KMS-11 (cell line): ENCODE measurements around the gene ABCC11.

Experiments
- H2AFZ ChIP-seq: fragments of 200-600 bp; sonication (generic); 2 replicates; pipeline ENCODE4 v1.6.1; 2016; ENCODE audit warnings: antibody characterized with exemption, mixed run types, low read depth
- H3K27ac ChIP-seq: fragments of 200-600 bp; sonication (generic); 2 replicates; pipeline ENCODE4 v1.6.1; 2016; ENCODE audit warnings: mild to moderate bottlenecking, mixed run types
- H3K27me3 ChIP-seq: fragments of 200-600 bp; sonication (generic); 2 replicates; pipeline ENCODE4 v1.6.1; 2017; ENCODE audit warnings: mild to moderate bottlenecking, low read depth, mixed run types, moderate library complexity; ENCODE audit not compliant: insufficient read depth
- H3K36me3 ChIP-seq: fragments of 200-600 bp; sonication (generic); 2 replicates; pipeline ENCODE4 v1.6.1; 2017; ENCODE audit warnings: mild to moderate bottlenecking, mixed run types; ENCODE audit not compliant: insufficient read depth
- H3K4me1 ChIP-seq: fragments of 200-600 bp; sonication (generic); 2 replicates; pipeline ENCODE4 v1.6.1; 2016; ENCODE audit warnings: mild to moderate bottlenecking, low read depth, mixed run types; ENCODE audit not compliant: poor library complexity, severe bottlenecking
- H3K4me2 ChIP-seq: fragments of 200-600 bp; sonication (generic); 2 replicates; pipeline ENCODE4 v1.7.0; 2016; ENCODE audit warnings: mild to moderate bottlenecking, mixed run types
- H3K4me3 ChIP-seq: fragments of 200-600 bp; sonication (generic); IDR thresholded peaks from 2 replicates; pipeline ENCODE4 v1.6.1; 2017; ENCODE audit warnings: low read depth, low read length, mixed read lengths; ENCODE audit not compliant: insufficient read depth
- H3K79me2 ChIP-seq: fragments of 200-600 bp; sonication (generic); 2 replicates; pipeline ENCODE4 v1.6.1; 2016; ENCODE audit warnings: low read depth, mixed run types; ENCODE audit not compliant: insufficient read depth
- H3K9ac ChIP-seq: fragments of 200-600 bp; sonication (generic); 2 replicates; pipeline ENCODE4 v1.6.1; 2016; ENCODE audit warnings: mild to moderate bottlenecking, mixed run types
- H4K20me1 ChIP-seq: fragments of 200-600 bp; sonication (generic); 2 replicates; pipeline ENCODE4 v1.6.1; 2016; ENCODE audit warnings: mild to moderate bottlenecking, mixed run types; ENCODE audit not compliant: insufficient read depth
- TF ChIP-seq, protein P1 (sequence below): fragments of 200-600 bp; sonication (generic); conservative IDR thresholded peaks from 2 replicates; pipeline ENCODE4 v1.6.1; 2017; ENCODE audit warnings: low read depth, mild to moderate bottlenecking, antibody characterized with exemption, low read length, moderate library complexity, mixed read lengths

The ABCC11 gene

DNA sequence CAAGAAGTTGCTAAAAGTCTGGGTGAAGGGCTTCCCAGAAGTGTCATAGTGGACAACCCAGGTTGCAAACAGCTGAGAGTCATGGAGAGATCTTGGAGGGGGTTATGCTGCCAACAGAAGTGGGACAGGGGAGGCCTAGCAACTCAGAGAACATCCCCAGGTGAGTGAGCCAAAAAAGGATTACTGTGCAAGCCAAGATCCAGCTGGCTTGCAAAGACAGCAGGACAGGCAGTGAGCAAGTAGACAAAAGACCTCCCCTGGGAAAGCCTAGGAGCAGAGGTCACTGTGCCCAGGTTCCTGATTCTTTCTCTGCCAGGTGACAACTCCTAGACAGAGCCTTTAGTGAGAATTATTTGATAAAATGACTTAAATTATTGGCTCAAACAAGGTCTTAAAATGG lies 12.7 kb downstream of the ABCC11 start:
- no peak overlapping the region for H3K9ac ChIP-seq
- TF ChIP-seq, protein P1, sequence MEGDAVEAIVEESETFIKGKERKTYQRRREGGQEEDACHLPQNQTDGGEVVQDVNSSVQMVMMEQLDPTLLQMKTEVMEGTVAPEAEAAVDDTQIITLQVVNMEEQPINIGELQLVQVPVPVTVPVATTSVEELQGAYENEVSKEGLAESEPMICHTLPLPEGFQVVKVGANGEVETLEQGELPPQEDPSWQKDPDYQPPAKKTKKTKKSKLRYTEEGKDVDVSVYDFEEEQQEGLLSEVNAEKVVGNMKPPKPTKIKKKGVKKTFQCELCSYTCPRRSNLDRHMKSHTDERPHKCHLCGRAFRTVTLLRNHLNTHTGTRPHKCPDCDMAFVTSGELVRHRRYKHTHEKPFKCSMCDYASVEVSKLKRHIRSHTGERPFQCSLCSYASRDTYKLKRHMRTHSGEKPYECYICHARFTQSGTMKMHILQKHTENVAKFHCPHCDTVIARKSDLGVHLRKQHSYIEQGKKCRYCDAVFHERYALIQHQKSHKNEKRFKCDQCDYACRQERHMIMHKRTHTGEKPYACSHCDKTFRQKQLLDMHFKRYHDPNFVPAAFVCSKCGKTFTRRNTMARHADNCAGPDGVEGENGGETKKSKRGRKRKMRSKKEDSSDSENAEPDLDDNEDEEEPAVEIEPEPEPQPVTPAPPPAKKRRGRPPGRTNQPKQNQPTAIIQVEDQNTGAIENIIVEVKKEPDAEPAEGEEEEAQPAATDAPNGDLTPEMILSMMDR = no peak
- H2AFZ ChIP-seq = no peak overlapping the region
- H3K4me3 ChIP-seq = no peak overlapping the region
- H3K36me3 ChIP-seq = no peaks in the 10 kb centered on the region
- H3K4me2 ChIP-seq = no peak overlapping the region
- no peaks in the 10 kb centered on the region for H4K20me1 ChIP-seq
- no peaks in the 10 kb centered on the region for H3K27me3 ChIP-seq
- H3K4me1 ChIP-seq = peaks cover 9% of the 10 kb centered on the region
- H3K79me2 ChIP-seq = no peaks in the 10 kb centered on the region
- no peak overlapping the region for H3K27ac ChIP-seq

GRCh38 chr16:48232493-48233040 lies 14.8 kb downstream of the ABCC11 start:
- no peaks in the 10 kb centered on the region for H3K79me2 ChIP-seq
- H3K36me3 ChIP-seq = no peaks in the 10 kb centered on the region
- H3K4me1 ChIP-seq = peaks cover 9% of the 10 kb centered on the region
- no peak overlapping the region for H3K4me3 ChIP-seq
- no peak overlapping the region for H3K27ac ChIP-seq
- H3K9ac ChIP-seq = no peak overlapping the region
- no peak overlapping the region for H3K4me2 ChIP-seq
- no peak overlapping the region for H2AFZ ChIP-seq
- H3K27me3 ChIP-seq = no peaks in the 10 kb centered on the region
- TF ChIP-seq, protein P1 = no peak
- no peaks in the 10 kb centered on the region for H4K20me1 ChIP-seq

- H3K27me3 ChIP-seq = no peaks in the 10 kb centered on the region
- no peak overlapping the region for H3K4me3 ChIP-seq
- peaks cover 9% of the 10 kb centered on the region for H3K4me1 ChIP-seq
- H3K79me2 ChIP-seq = no peaks in the 10 kb centered on the region
- H3K9ac ChIP-seq = no peak overlapping the region
- H2AFZ ChIP-seq = no peak overlapping the region
- no peaks in the 10 kb centered on the region for H3K36me3 ChIP-seq
- no peak overlapping the region for H3K4me2 ChIP-seq
- TF ChIP-seq, protein P1 = peak; percentile 63
- no peaks in the 10 kb centered on the region for H4K20me1 ChIP-seq
- no peak overlapping the region for H3K27ac ChIP-seq
Measured at GRCh38 chr16:48231727-48232492, 15.4 kb downstream of the ABCC11 start.

DNA sequence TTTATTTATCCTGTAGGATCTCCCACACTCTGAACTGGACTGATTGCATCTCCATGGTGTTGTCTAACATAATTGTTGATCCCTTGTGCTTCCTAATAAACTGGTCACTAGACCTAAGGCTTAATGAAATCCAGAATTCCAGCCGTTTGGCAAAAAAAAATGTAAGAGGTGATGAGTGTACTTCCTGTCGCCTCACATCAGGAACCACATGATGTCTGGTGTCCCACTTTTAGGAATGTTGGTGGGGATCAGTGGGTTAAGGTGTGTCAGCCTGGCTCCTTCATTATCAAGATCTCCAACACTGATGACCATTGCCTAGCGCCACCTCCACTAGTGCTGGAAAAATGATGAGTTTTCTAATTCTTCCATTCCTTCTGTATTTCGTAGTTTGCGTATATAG lies 21.9 kb downstream of the ABCC11 start:
- Histone ChIP-seq H3K4me1 (no peaks in the 10 kb centered on the region), H4K20me1 (no peaks in the 10 kb centered on the region), H3K27ac (no peak overlapping the region), H3K9ac (no peak overlapping the region), H3K79me2 (no peaks in the 10 kb centered on the region), H3K36me3 (no peaks in the 10 kb centered on the region), H2AFZ (no peak overlapping the region), H3K27me3 (no peaks in the 10 kb centered on the region), H3K4me3 (no peak overlapping the region), H3K4me2 (no peak overlapping the region)
- TF ChIP-seq, protein P1 = no peak
